Measurements from ENCODE around the gene IRF4.

IRF4 gene

GRCh38 chr6:454148-454991 is 62.8 kb downstream of the IRF4 start:
- Histone ChIP-seq H2AK5ac (ENCODE audit: low read length) (no peak overlapping the region), H3K23ac (ENCODE audit: low read length) (no peak overlapping the region), H3K4me1 (ENCODE audit: control insufficient read depth in 1 of 2, insufficient read depth in 2 of 2, low read length in 2 of 2) (no peaks in the 10 kb centered on the region), H3K4me2 (ENCODE audit: low read length) (no peak overlapping the region), H4K91ac (ENCODE audit: low read depth, low read length) (no peak overlapping the region), H2BK120ac (ENCODE audit: insufficient read depth, low read length, poor library complexity) (no peak overlapping the region), H2BK5ac (ENCODE audit: low read depth, low read length, poor library complexity) (no peak overlapping the region), H2BK12ac (ENCODE audit: low read length) (no peak overlapping the region), H4K12ac (ENCODE audit: low read depth, low read length) (no peak overlapping the region), H3K18ac (ENCODE audit: low read length) (no peak overlapping the region), H3K27me3 (ENCODE audit: insufficient read depth, low read length) (no peaks in the 10 kb centered on the region), H3K79me1 (ENCODE audit: low read length) (no peaks in the 10 kb centered on the region), H3K27ac (ENCODE audit: low read depth, low read length) (no peak overlapping the region), H3K9me3 (ENCODE audit: insufficient read depth, low read depth, low read length) (peaks cover 13% of the 10 kb centered on the region), H3K79me2 (ENCODE audit: control insufficient read depth, insufficient read depth, low read length, poor library complexity) (no peaks in the 10 kb centered on the region), H3K4ac (ENCODE audit: low read depth, low read length) (no peak overlapping the region), H2AFZ (ENCODE audit: insufficient read depth, low read length, poor library complexity) (no peak overlapping the region), H3K14ac (ENCODE audit: low read length) (no peak overlapping the region), H3K9ac (ENCODE audit: low read length) (no peak overlapping the region), H4K8ac (ENCODE audit: low read depth, low read length) (no peak overlapping the region), H3K36me3 (ENCODE audit: control insufficient read depth in 1 of 2, insufficient read depth in 2 of 2, low read length in 2 of 2) (no peaks in the 10 kb centered on the region), H3K4me3 (ENCODE audit: low read depth, low read length) (no peak overlapping the region)
- WGBS (ENCODE audit: extremely low coverage, insufficient coverage, insufficient read length), result no CpG with 5 or more reads among the region's 5 CpGs
- DNase-seq, result no peak

GRCh38 chr6:455006-455585 is 63.5 kb downstream of the IRF4 start:
- Histone ChIP-seq H3K23ac (ENCODE audit: low read length) (no peak overlapping the region), H4K12ac (ENCODE audit: low read depth, low read length) (no peak overlapping the region), H3K4me2 (ENCODE audit: low read length) (no peak overlapping the region), H2AK5ac (ENCODE audit: low read length) (no peak overlapping the region), H3K18ac (ENCODE audit: low read length) (no peak overlapping the region), H3K27me3 (ENCODE audit: insufficient read depth, low read length) (no peaks in the 10 kb centered on the region), H3K9ac (ENCODE audit: low read length) (no peak overlapping the region), H4K8ac (ENCODE audit: low read depth, low read length) (no peak overlapping the region), H3K79me1 (ENCODE audit: low read length) (no peaks in the 10 kb centered on the region), H2AFZ (ENCODE audit: insufficient read depth, low read length, poor library complexity) (no peak overlapping the region), H4K91ac (ENCODE audit: low read depth, low read length) (no peak overlapping the region), H3K4me3 (ENCODE audit: low read depth, low read length) (no peak overlapping the region), H3K9me3 (ENCODE audit: insufficient read depth, low read depth, low read length) (peaks cover 7% of the 10 kb centered on the region), H3K14ac (ENCODE audit: low read length) (no peak overlapping the region), H3K4me1 (ENCODE audit: control insufficient read depth in 1 of 2, insufficient read depth in 2 of 2, low read length in 2 of 2) (no peaks in the 10 kb centered on the region), H2BK5ac (ENCODE audit: low read depth, low read length, poor library complexity) (no peak overlapping the region), H3K36me3 (ENCODE audit: control insufficient read depth in 1 of 2, insufficient read depth in 2 of 2, low read length in 2 of 2) (no peaks in the 10 kb centered on the region), H2BK120ac (ENCODE audit: insufficient read depth, low read length, poor library complexity) (no peak overlapping the region), H3K4ac (ENCODE audit: low read depth, low read length) (no peak overlapping the region), H3K79me2 (ENCODE audit: control insufficient read depth, insufficient read depth, low read length, poor library complexity) (no peaks in the 10 kb centered on the region), H2BK12ac (ENCODE audit: low read length) (no peak overlapping the region), H3K27ac (ENCODE audit: low read depth, low read length) (no peak overlapping the region)
- DNase-seq, result no peak
- WGBS (ENCODE audit: extremely low coverage, insufficient coverage, insufficient read length), result no CpG with 5 or more reads among the region's 11 CpGs

GRCh38 chr6:455835-456234 is 64.3 kb downstream of the IRF4 start:
- H2BK12ac ChIP-seq (ENCODE audit: low read length), result no peak overlapping the region
- H2AK5ac ChIP-seq (ENCODE audit: low read length), result no peak overlapping the region
- no peak overlapping the region for H2BK5ac ChIP-seq (ENCODE audit: low read depth, low read length, poor library complexity)
- H4K12ac ChIP-seq (ENCODE audit: low read depth, low read length), result no peak overlapping the region
- no peaks in the 10 kb centered on the region for H3K79me1 ChIP-seq (ENCODE audit: low read length)
- H3K4me1 ChIP-seq (ENCODE audit: control insufficient read depth in 1 of 2, insufficient read depth in 2 of 2, low read length in 2 of 2), result no peaks in the 10 kb centered on the region
- no peak overlapping the region for H3K18ac ChIP-seq (ENCODE audit: low read length)
- no peak overlapping the region for H3K4me2 ChIP-seq (ENCODE audit: low read length)
- no peak overlapping the region for H2AFZ ChIP-seq (ENCODE audit: insufficient read depth, low read length, poor library complexity)
- no CpG with 5 or more reads among the region's 8 CpGs for WGBS (ENCODE audit: extremely low coverage, insufficient coverage, insufficient read length)
- no peaks in the 10 kb centered on the region for H3K27me3 ChIP-seq (ENCODE audit: insufficient read depth, low read length)
- H3K4me3 ChIP-seq (ENCODE audit: low read depth, low read length), result no peak overlapping the region
- H4K91ac ChIP-seq (ENCODE audit: low read depth, low read length), result no peak overlapping the region
- no peaks in the 10 kb centered on the region for H3K79me2 ChIP-seq (ENCODE audit: control insufficient read depth, insufficient read depth, low read length, poor library complexity)
- H3K36me3 ChIP-seq (ENCODE audit: control insufficient read depth in 1 of 2, insufficient read depth in 2 of 2, low read length in 2 of 2), result no peaks in the 10 kb centered on the region
- no peak overlapping the region for H3K4ac ChIP-seq (ENCODE audit: low read depth, low read length)
- no peak overlapping the region for H3K23ac ChIP-seq (ENCODE audit: low read length)
- no peak overlapping the region for H4K8ac ChIP-seq (ENCODE audit: low read depth, low read length)
- no peak overlapping the region for H3K27ac ChIP-seq (ENCODE audit: low read depth, low read length)
- H3K9ac ChIP-seq (ENCODE audit: low read length), result no peak overlapping the region
- H3K14ac ChIP-seq (ENCODE audit: low read length), result no peak overlapping the region
- peaks cover 6% of the 10 kb centered on the region for H3K9me3 ChIP-seq (ENCODE audit: insufficient read depth, low read depth, low read length)
- H2BK120ac ChIP-seq (ENCODE audit: insufficient read depth, low read length, poor library complexity), result no peak overlapping the region
- DNase-seq, result no peak

GRCh38 chr6:456358-456867 is 64.9 kb downstream of the IRF4 start:
- Histone ChIP-seq H4K12ac (ENCODE audit: low read depth, low read length) (no peak overlapping the region), H3K27me3 (ENCODE audit: insufficient read depth, low read length) (no peaks in the 10 kb centered on the region), H2AK5ac (ENCODE audit: low read length) (no peak overlapping the region), H3K79me2 (ENCODE audit: control insufficient read depth, insufficient read depth, low read length, poor library complexity) (no peaks in the 10 kb centered on the region), H4K8ac (ENCODE audit: low read depth, low read length) (no peak overlapping the region), H3K14ac (ENCODE audit: low read length) (no peak overlapping the region), H3K4me3 (ENCODE audit: low read depth, low read length) (no peak overlapping the region), H2BK12ac (ENCODE audit: low read length) (no peak overlapping the region), H3K27ac (ENCODE audit: low read depth, low read length) (no peak overlapping the region), H3K18ac (ENCODE audit: low read length) (no peak overlapping the region), H2BK5ac (ENCODE audit: low read depth, low read length, poor library complexity) (no peak overlapping the region), H3K9ac (ENCODE audit: low read length) (no peak overlapping the region), H3K36me3 (ENCODE audit: control insufficient read depth in 1 of 2, insufficient read depth in 2 of 2, low read length in 2 of 2) (no peaks in the 10 kb centered on the region), H3K4ac (ENCODE audit: low read depth, low read length) (no peak overlapping the region), H4K91ac (ENCODE audit: low read depth, low read length) (no peak overlapping the region), H2BK120ac (ENCODE audit: insufficient read depth, low read length, poor library complexity) (no peak overlapping the region), H3K4me2 (ENCODE audit: low read length) (no peak overlapping the region), H3K9me3 (ENCODE audit: insufficient read depth, low read depth, low read length) (peaks cover 3% of the 10 kb centered on the region), H3K79me1 (ENCODE audit: low read length) (no peaks in the 10 kb centered on the region), H3K4me1 (ENCODE audit: control insufficient read depth in 1 of 2, insufficient read depth in 2 of 2, low read length in 2 of 2) (no peaks in the 10 kb centered on the region), H3K23ac (ENCODE audit: low read length) (no peak overlapping the region), H2AFZ (ENCODE audit: insufficient read depth, low read length, poor library complexity) (no peak overlapping the region)
- WGBS (ENCODE audit: extremely low coverage, insufficient coverage, insufficient read length), result no CpG with 5 or more reads among the region's 5 CpGs
- no peak for DNase-seq

Data from trophoblast cell (in vitro differentiated cells and primary cell).